Sigmoid colon (tissue), 4 donors: ENCODE data around the gene EDEM1.

Experiments
- EP300 ChIP-seq, 4 donors: sonication (generic); formaldehyde crosslinking; IDR thresholded peaks; one replicate each; pipeline ENCODE4 v1.6.1; 2017; ENCODE audit warnings: antibody characterized with exemption in 4 of 4
- TF ChIP-seq, protein P1 (sequence below), 4 experiments: fragments of 450-650 bp in 3 of 4; fragments of 200-600 bp in 1 of 4; IDR thresholded peaks; one replicate each; pipeline ENCODE4 v1.5.1; 2016 to 2019; ENCODE audit warnings: antibody characterized with exemption in 4 of 4, mild to moderate bottlenecking in 3 of 4, moderate library complexity in 2 of 4

DNA sequence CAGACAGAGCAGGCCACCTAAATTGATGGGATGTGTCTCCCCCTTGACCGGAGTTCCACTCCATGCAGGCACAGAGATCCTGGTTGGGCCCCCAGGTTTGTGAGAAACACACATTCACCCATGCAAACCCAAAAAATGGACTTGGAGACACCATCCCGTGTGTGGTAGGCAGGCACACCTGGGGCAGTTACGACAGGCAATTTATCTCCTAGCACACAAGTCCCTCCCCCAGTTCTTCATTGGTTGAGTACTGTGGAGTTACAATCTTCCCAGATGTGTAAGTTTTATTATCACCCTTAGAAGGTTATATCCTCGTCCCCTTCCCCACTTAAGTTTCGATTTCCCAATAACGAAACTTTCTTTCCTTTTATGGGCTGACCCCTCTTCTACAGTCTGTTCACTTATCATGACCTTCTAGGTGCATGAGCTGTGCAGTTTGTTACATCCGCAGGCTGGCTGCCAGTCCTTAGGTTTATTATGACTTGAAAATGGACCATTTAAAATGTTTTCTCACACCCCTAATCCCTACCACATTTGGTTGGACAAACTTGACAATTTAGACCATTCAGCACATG is 38.1 kb upstream of the EDEM1 start:
- no peak for TF ChIP-seq EP300 (IDR thresholded peaks at IDR 0.05)
- TF ChIP-seq, protein P1, sequence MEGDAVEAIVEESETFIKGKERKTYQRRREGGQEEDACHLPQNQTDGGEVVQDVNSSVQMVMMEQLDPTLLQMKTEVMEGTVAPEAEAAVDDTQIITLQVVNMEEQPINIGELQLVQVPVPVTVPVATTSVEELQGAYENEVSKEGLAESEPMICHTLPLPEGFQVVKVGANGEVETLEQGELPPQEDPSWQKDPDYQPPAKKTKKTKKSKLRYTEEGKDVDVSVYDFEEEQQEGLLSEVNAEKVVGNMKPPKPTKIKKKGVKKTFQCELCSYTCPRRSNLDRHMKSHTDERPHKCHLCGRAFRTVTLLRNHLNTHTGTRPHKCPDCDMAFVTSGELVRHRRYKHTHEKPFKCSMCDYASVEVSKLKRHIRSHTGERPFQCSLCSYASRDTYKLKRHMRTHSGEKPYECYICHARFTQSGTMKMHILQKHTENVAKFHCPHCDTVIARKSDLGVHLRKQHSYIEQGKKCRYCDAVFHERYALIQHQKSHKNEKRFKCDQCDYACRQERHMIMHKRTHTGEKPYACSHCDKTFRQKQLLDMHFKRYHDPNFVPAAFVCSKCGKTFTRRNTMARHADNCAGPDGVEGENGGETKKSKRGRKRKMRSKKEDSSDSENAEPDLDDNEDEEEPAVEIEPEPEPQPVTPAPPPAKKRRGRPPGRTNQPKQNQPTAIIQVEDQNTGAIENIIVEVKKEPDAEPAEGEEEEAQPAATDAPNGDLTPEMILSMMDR (IDR thresholded peaks at IDR 0.05) = no peak
